MM.1S (cell line): ENCODE results near the gene APBB2.

ENCODE experiments used
- DNase-seq: peaks from one replicate; pipeline ENCODE4 v3.0.0-alpha.2; 2015
- H2AFZ ChIP-seq: fragments of 300-600 bp; sonication (generic); 2 replicates; pipeline ENCODE4 v1.6.0; 2016; ENCODE audit warnings: antibody characterized with exemption, low read length
- H3F3A ChIP-seq: fragments of 300-600 bp; sonication (generic); 2 replicates; pipeline ENCODE4 v1.6.1; 2016; ENCODE audit warnings: mild to moderate bottlenecking, antibody characterized with exemption, low read length, moderate library complexity, mixed read lengths; ENCODE audit not compliant: insufficient read depth
- H3K27ac ChIP-seq: fragments of 300-600 bp; sonication (generic); 2 replicates; pipeline ENCODE4 v1.5.1; 2016; ENCODE audit warnings: mild to moderate bottlenecking, low read length
- H3K27me3 ChIP-seq: fragments of 300-600 bp; sonication (generic); replicated peaks from 2 replicates; pipeline ENCODE4 v1.6.0; 2016; ENCODE audit warnings: low read length; ENCODE audit not compliant: insufficient read depth
- H3K36me3 ChIP-seq: fragments of 300-600 bp; sonication (generic); replicated peaks from 2 replicates; pipeline ENCODE4 v1.6.1; 2016; ENCODE audit warnings: mild to moderate bottlenecking, low read length, mixed read lengths; ENCODE audit not compliant: insufficient read depth
- H3K4me1 ChIP-seq: fragments of 300-600 bp; sonication (generic); 2 replicates; pipeline ENCODE4 v1.6.1; 2016; ENCODE audit warnings: low read length, mixed read lengths
- H3K4me2 ChIP-seq: fragments of 300-600 bp; sonication (generic); 2 replicates; pipeline ENCODE4 v1.6.0; 2016; ENCODE audit warnings: low read depth, low read length
- H3K4me3 ChIP-seq: fragments of 300-600 bp; sonication (generic); 2 replicates; pipeline ENCODE4 v1.5.1; 2016; ENCODE audit warnings: low read length, mixed read lengths
- H3K79me2 ChIP-seq: fragments of 300-600 bp; sonication (generic); 2 replicates; pipeline ENCODE4 v1.6.1; 2016; ENCODE audit warnings: mixed run types, low read length, mixed read lengths
- H3K9ac ChIP-seq: fragments of 300-600 bp; sonication (generic); 2 replicates; pipeline ENCODE4 v1.6.1; 2016; ENCODE audit warnings: low read length, mixed read lengths
- H3K9me2 ChIP-seq: fragments of 300-600 bp; sonication (generic); replicated peaks from 2 replicates; pipeline ENCODE4 v1.6.1; 2016; ENCODE audit warnings: mild to moderate bottlenecking, low read length, mixed read lengths; ENCODE audit not compliant: insufficient read depth
- H3K9me3 ChIP-seq: fragments of 300-600 bp; sonication (generic); replicated peaks from 2 replicates; pipeline ENCODE4 v1.6.1; 2016; ENCODE audit warnings: mild to moderate bottlenecking, low read length, mixed read lengths; ENCODE audit not compliant: insufficient read depth
- H4K20me1 ChIP-seq: fragments of 300-600 bp; sonication (generic); 2 replicates; pipeline ENCODE4 v1.6.1; 2016; ENCODE audit warnings: mild to moderate bottlenecking, low read length, moderate library complexity, mixed read lengths; ENCODE audit not compliant: insufficient read depth
- CTCF ChIP-seq: fragments of 300-600 bp; sonication (generic); IDR thresholded peaks from 2 replicates; pipeline ENCODE4 v1.5.1; 2016; ENCODE audit warnings: antibody characterized with exemption, low read length, mixed read lengths
- EZH2 ChIP-seq: fragments of 300-600 bp; sonication (generic); optimal IDR thresholded peaks from 2 replicates; pipeline ENCODE3; 2017; ENCODE audit warnings: low read depth, mild to moderate bottlenecking, antibody characterized with exemption, low read length, mixed read lengths
- EZH2phosphoT487 ChIP-seq: fragments of 300-600 bp; sonication (generic); IDR thresholded peaks from 2 replicates; pipeline ENCODE4 v1.6.1; 2018; ENCODE audit warnings: antibody characterized with exemption, low read length

APBB2 gene

DNA sequence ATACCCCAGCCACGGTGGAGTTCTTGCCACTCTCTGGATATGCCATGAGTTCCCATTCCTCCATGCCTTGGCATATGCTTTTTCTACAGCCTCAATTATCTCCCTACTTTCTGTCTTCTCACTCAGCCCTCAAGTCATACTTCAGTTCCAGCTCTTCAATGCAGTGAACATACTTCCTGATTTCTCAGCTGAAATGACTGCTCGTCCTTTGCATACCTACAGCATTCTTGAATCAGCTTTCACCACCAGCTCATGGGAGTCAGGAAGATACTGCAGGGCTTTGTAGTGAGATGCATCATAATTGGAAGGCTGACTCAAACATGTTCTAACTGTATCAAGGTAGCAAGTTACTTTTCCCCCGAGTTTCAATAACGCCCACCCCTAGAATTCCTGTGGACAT lies 118.4 kb downstream of the APBB2 start:
- Histone ChIP-seq H3K9ac (no peak overlapping the region), H3K79me2 (no peaks in the 10 kb centered on the region), H3F3A (no peaks in the 10 kb centered on the region), H3K27me3 (no peaks in the 10 kb centered on the region), H3K9me2 (no peaks in the 10 kb centered on the region), H3K9me3 (no peaks in the 10 kb centered on the region), H4K20me1 (no peaks in the 10 kb centered on the region), H3K4me1 (no peaks in the 10 kb centered on the region), H2AFZ (no peak overlapping the region), H3K4me2 (no peak overlapping the region), H3K27ac (no peak overlapping the region), H3K4me3 (no peak overlapping the region), H3K36me3 (no peaks in the 10 kb centered on the region)
- no peak for TF ChIP-seq EZH2
- TF ChIP-seq EZH2phosphoT487, result no peak
- no peak for TF ChIP-seq CTCF
- no peak for DNase-seq

DNA sequence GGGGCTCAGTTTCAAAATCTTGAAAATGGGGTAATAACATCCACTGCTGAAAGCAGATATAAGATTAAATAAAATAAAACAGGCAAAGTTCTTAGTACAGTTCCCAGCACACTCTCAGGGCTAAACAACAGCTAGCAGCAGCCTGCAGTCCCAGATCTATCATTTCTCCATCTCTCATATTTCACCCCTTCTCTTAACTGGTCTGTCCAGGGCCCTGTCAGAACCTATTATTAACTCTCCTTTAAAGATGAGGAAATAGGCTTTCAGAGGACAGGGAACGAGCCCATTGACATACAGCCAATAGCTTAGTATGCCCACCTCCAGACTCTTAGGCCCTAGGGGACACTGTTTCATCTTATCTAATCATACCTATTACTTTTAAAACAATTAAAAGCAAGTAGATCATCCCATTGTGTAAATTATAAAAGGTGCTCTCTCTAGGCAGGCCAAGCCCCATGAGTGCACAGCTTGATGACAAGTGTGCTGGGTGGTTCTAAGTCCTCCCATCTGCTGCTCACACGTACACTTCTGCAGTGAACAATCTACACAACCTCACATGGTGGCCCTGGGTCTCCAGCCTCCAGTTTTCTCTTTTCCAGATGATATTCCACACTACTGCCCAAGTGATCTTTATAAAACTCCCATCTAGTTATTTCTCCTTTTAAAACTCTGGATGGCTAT lies 119.0 kb downstream of the APBB2 start:
- H3K79me2 ChIP-seq, result no peaks in the 10 kb centered on the region
- H3K4me3 ChIP-seq, result no peak overlapping the region
- H3K27me3 ChIP-seq, result no peaks in the 10 kb centered on the region
- H3F3A ChIP-seq, result no peaks in the 10 kb centered on the region
- no peak overlapping the region for H3K27ac ChIP-seq
- no peaks in the 10 kb centered on the region for H3K36me3 ChIP-seq
- no peaks in the 10 kb centered on the region for H3K4me1 ChIP-seq
- no peak for DNase-seq
- no peaks in the 10 kb centered on the region for H3K9me3 ChIP-seq
- TF ChIP-seq EZH2phosphoT487 (no peak), CTCF (no peak), EZH2 (no peak)
- H3K4me2 ChIP-seq, result no peak overlapping the region
- H3K9ac ChIP-seq, result no peak overlapping the region
- no peaks in the 10 kb centered on the region for H4K20me1 ChIP-seq
- no peaks in the 10 kb centered on the region for H3K9me2 ChIP-seq
- no peak overlapping the region for H2AFZ ChIP-seq

- H3K79me2 ChIP-seq, result no peaks in the 10 kb centered on the region
- no peak for TF ChIP-seq EZH2
- no peak for TF ChIP-seq CTCF
- TF ChIP-seq EZH2phosphoT487, result no peak
- no peak overlapping the region for H3K27ac ChIP-seq
- H4K20me1 ChIP-seq, result no peaks in the 10 kb centered on the region
- H3K4me2 ChIP-seq, result no peak overlapping the region
- H3K36me3 ChIP-seq, result no peaks in the 10 kb centered on the region
- H3K27me3 ChIP-seq, result no peaks in the 10 kb centered on the region
- no peak for DNase-seq
- no peak overlapping the region for H2AFZ ChIP-seq
- H3K9ac ChIP-seq, result no peak overlapping the region
- no peaks in the 10 kb centered on the region for H3K9me3 ChIP-seq
- H3K4me3 ChIP-seq, result no peak overlapping the region
- no peaks in the 10 kb centered on the region for H3K4me1 ChIP-seq
- no peaks in the 10 kb centered on the region for H3K9me2 ChIP-seq
- H3F3A ChIP-seq, result no peaks in the 10 kb centered on the region
These were observed 122.2 kb downstream of the APBB2 start for GRCh38 chr4:41092128-41092527.
